ENCODE data around the gene LTB.
A peak's percentile ranks its signal among the peaks of the same experiment; 100 is the strongest.

LTB gene

DNA sequence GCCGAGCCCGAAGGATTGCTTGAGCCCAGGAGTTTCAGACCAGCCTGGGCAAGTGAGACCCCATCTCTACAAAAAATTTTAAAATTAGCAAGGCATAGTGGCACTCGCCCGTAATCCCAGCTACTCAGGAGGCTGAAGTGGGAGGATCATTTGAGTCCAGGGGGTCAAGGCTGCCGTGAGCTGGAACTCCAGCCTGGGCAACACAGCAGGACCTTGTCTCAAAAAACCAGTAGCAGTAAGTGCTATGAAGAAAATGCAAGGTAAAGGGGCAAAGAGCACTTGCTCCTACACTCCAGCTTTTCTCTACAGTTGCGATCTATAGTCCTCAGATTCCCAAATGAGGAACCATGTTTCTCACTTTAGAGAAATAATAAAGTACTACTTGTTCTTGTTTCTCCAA lies 38.6 kb downstream of the LTB start:
- no peak for TF ChIP-seq CTCF (IDR thresholded peaks at IDR 0.05)
- TF ChIP-seq ZFX (IDR thresholded peaks at IDR 0.05; ENCODE audit: borderline replicate concordance), result no peak
- peak overlapping the region; percentile 97 for H3K27ac ChIP-seq

- no peak for TF ChIP-seq ZFX (IDR thresholded peaks at IDR 0.05; ENCODE audit: borderline replicate concordance)
- no peak for TF ChIP-seq CTCF (IDR thresholded peaks at IDR 0.05)
- peak within 1 kb of the TSS; percentile 97 for H3K27ac ChIP-seq
Observed at GRCh38 chr6:31541658-31542521, 40.3 kb downstream of the LTB start, which contains the start of gene DDX39B. Gene DDX39B, minus strand, starts transcription at chr6:31542003. Its CDS starts 1,471 bp downstream, at chr6:31540532.

DNA sequence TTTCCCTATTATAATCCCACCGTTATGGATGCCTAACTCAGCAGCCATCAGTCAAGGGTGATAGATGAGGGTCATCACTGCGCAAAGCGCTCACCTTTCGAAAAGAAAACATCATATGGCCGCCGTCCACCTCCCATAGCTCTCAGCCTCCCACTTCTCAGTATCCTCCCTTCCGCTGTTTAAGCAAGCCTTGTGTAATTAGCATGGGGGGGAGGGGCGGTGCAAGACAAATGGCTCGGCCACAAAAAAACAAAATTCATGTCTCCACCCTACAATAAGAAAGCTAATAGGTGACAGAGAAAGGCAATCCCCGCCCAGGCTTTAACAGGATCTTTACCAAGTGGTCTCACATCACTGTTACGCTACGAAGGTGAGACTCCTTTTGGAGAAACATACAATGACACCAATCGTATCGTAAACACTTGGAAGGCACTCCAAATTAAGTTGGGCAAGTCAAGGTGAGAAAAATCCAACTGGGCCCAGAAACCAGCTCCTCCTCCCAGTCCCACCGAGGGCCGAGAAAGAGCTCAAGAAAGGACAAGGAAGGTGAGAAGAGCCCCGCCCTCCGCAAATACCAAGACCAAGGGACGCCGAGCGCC lies 41.1 kb downstream of the LTB start:
- H3K27ac ChIP-seq, result peak overlapping the region; percentile 97
- no peak for TF ChIP-seq ZFX (IDR thresholded peaks at IDR 0.05; ENCODE audit: borderline replicate concordance)
- no peak for TF ChIP-seq CTCF (IDR thresholded peaks at IDR 0.05)

- TF ChIP-seq ZFX (IDR thresholded peaks at IDR 0.05; ENCODE audit: borderline replicate concordance) (no peak), CTCF (IDR thresholded peaks at IDR 0.05) (no peak)
- H3K27ac ChIP-seq, result peak overlapping the region; percentile 97
Observed at GRCh38 chr6:31540640-31541039, 41.6 kb downstream of the LTB start.

DNA sequence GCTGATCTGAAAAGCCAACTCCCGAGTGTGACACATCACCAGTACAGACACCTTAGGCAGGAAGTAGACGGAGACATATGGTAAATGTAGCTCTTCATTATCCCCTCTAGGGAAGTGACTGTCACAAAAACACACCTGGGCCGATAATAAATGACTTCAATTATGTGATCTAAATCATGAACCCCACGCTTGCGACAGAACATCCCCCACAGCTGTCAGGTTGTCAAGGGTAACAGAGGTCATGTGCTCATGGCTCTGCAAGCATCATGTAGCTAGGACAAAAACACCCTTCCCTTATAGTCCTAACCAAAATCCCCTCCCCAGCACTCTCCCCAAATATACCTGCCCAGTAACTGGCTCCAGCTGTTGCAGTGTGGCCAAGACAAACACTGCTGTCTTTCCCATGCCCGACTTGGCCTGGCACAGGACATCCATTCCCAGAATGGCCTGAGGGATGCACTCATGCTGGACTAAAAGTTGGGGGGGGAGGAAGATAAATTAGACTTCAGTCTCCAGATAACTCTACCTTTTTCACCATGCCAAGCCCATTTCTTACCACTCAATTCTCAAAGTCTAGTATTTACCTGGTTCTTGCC lies 43.3 kb downstream of the LTB start:
- TF ChIP-seq CTCF (IDR thresholded peaks at IDR 0.05) (no peak), ZFX (IDR thresholded peaks at IDR 0.05; ENCODE audit: borderline replicate concordance) (no peak)

DNA sequence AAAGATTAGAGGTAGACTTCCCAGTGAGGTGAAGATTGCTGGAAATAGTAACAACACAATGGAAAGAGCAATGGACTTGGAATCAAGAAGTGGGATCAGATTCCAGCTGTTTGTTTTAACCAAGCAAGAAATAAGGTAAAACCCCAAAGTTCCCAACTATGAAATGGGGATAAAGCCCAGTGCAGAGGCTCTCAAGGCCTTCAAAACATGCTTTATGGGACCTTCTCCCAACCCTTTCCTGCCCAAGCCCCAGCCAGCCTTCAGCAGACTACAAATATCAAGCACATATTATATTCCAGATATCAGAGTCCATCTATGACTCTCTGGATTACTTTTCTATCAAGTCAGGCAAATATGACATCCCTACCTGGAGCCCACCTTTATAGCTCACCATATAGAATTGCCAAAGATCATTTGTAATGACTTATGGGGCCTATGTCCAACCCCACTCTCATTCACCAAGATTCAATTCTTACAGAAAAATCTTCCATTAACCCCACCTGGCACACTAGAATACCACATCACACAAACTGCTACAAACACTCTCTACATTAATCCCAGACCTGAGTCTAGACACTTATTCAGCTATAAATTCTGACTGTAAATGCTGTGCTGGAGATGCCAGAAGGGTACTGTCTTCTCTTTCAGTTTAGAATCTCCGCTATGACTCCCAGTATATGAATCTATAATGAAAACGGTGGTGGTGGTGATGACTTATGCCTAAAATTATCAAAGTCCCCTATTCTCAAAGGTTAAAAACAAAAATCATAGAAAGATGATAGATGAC lies 46.5 kb downstream of the LTB start:
- TF ChIP-seq CTCF (IDR thresholded peaks at IDR 0.05) (no peak), ZFX (IDR thresholded peaks at IDR 0.05; ENCODE audit: borderline replicate concordance) (no peak)
- no peak overlapping the region for H3K27ac ChIP-seq

More for the DNA sequence above, 43.3 kb downstream of the LTB start:
- H3K27ac ChIP-seq, result no peak overlapping the region

All from 22Rv1 (cell line).